CD4-positive, alpha-beta memory T cell (primary cell): ENCODE measurements around the gene PLK5. TPM values are rescaled to one million over a fixed set of nuclear protein-coding genes. Genes with fewer than 3 reads are reported as not detected.

Experiments used
- CTCF ChIA-PET: fragments of 350-600 bp; sonication (Branson Sonifier 250); formaldehyde crosslinking; loops from one replicate; lab custom pipeline; 2021; ENCODE audit warnings: inconsistent platforms; ENCODE audit not compliant: partially characterized antibody; lab: Charles Lee
- POLR2A ChIA-PET: fragments of 350-600 bp; sonication (Branson Sonifier 250); formaldehyde crosslinking; loops from one replicate; lab custom pipeline; 2021; ENCODE audit not compliant: partially characterized antibody; lab: Charles Lee
- DNase-seq, 5 donors: peaks; one replicate each; pipeline versions ENCODE4 v3.0.0 to v3.0.0-alpha.2; 2020 to 2022; ENCODE audit warnings: mixed read lengths in 1 of 5
- H3K27ac ChIP-seq: one replicate; pipeline ENCODE4 v1.7.0; 2013; ENCODE audit warnings: low read depth, low read length
- H3K27me3 ChIP-seq: 2 replicates; pipeline ENCODE4 v1.7.0; 2013; ENCODE audit warnings: mild to moderate bottlenecking, low read length, moderate library complexity; ENCODE audit not compliant: insufficient read depth
- H3K36me3 ChIP-seq: 2 replicates; pipeline ENCODE4 v1.7.0; 2013; ENCODE audit warnings: mild to moderate bottlenecking, low read length, moderate library complexity; ENCODE audit not compliant: insufficient read depth
- H3K4me1 ChIP-seq: 2 replicates; pipeline ENCODE4 v1.7.0; 2013; ENCODE audit warnings: mild to moderate bottlenecking, low read length, moderate library complexity; ENCODE audit not compliant: insufficient read depth
- H3K4me3 ChIP-seq, 2 donors: one replicate each; pipeline ENCODE4 v1.7.0; 2013; ENCODE audit warnings: low read length in 2 of 2, mild to moderate bottlenecking in 1 of 2
- H3K9me3 ChIP-seq, 2 donors: one replicate each; pipeline ENCODE4 v1.7.0; 2013; ENCODE audit warnings: low read length in 2 of 2, control low read depth in 1 of 2; ENCODE audit not compliant: control insufficient read depth in 1 of 2
- H3K27ac Mint-ChIP-seq, 7 donors: one replicate each; pipeline ENCODE4 v1.8.0; 2020 to 2021; ENCODE audit warnings: mixed read lengths in 7 of 7, mild to moderate bottlenecking in 6 of 7, inconsistent platforms in 3 of 7, moderate library complexity in 3 of 7
- H3K27me3 Mint-ChIP-seq, 2 donors: one replicate each; pipeline ENCODE4 v1.8.0; 2020 to 2021; ENCODE audit warnings: mixed read lengths in 2 of 2
- H3K36me3 Mint-ChIP-seq, 2 donors: one replicate each; pipeline ENCODE4 v1.8.0; 2020 to 2021; ENCODE audit warnings: mixed read lengths in 2 of 2, inconsistent platforms in 1 of 2, mild to moderate bottlenecking in 1 of 2
- H3K4me1 Mint-ChIP-seq, 4 donors: one replicate each; pipeline ENCODE4 v1.8.0; 2020 to 2021; ENCODE audit warnings: mixed read lengths in 4 of 4, mild to moderate bottlenecking in 1 of 4
- H3K4me3 Mint-ChIP-seq, 8 donors: one replicate each; pipeline ENCODE4 v1.8.0; 2020 to 2021; ENCODE audit warnings: mixed read lengths in 8 of 8, mild to moderate bottlenecking in 7 of 8, moderate library complexity in 6 of 8, inconsistent platforms in 3 of 8
- H3K9me3 Mint-ChIP-seq, 8 donors: one replicate each; pipeline ENCODE4 v1.8.0; 2020 to 2021; ENCODE audit warnings: mixed read lengths in 8 of 8, mild to moderate bottlenecking in 5 of 8, inconsistent platforms in 3 of 8, moderate library complexity in 1 of 8
- intact Hi-C: fragments of 100-400 bp; cut with micrococcal nuclease; formaldehyde crosslinking; loops from one replicate; pipeline ENCODE4 v1.15.1; 2023
- polyA plus RNA-seq, 2 donors: library from polyadenylated mRNA; unstranded; fragments of 300-500 nt; fragmentation: Illumina TruSeq; gene quantifications; one replicate each; pipeline ENCODE4 v1.2.3, GENCODE V29; 2021
- total RNA-seq, 2 experiments: library from RNA; stranded (reverse); gene quantifications; one replicate each; pipeline ENCODE4 v1.2.3, GENCODE V29; 2021

PLK5 gene
- total and polyA plus RNA-seq, 4 experiments from 2014 or later, result not detected

DNA sequence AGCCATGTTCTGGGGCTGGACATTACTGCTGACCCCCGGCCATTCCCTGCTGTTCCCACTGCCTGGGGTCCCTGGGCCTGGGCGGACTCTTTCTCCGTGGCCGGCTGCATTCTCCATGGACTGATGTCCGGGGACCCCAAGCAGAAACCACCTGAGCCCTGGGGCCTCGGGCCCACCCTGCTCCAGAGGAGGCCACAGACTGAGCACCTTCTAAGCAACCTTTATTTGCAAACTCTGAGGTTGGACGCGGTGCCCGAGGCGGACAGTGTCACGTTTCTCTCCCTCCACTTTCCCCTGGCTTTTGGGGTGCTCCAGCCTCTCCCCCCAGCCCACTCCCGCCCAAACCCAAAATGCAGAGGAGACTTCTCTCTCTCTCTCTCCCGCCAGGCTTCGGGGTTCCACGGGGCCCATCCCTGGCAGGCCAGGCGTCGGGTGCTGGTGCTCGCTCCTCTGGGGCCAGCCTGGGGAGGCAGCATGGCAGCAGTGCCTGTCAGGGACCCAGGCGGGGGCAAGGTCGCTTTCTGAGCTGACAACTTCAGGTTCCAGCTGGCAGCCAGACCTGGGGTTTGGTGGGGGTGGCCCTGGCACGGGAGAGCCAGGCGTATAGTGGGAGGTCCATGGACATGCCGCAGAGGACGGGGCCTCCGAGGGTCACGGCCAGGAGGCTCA lies 42.5 kb upstream of the PLK5 start:
- Histone ChIP-seq H3K4me1 (peaks cover 14% of the 10 kb centered on the region), H3K27ac (no peak overlapping the region), H3K36me3 (no peaks in the 10 kb centered on the region), H3K27me3 (no peaks in the 10 kb centered on the region), H3K9me3 (no peaks in the 10 kb centered on the region), H3K4me3 (no peak overlapping the region)
- DNase-seq, result peak in 1 of 5 donors; percentile 33
- Mint-ChIP-seq H3K9me3 (no peaks in the 10 kb centered on the region), H3K27ac (no peak overlapping the region), H3K27me3 (no peaks in the 10 kb centered on the region), H3K4me1 (peaks cover 6 to 27% (median 14%) of the 10 kb centered on the region in 4 donors), H3K4me3 (no peak overlapping the region), H3K36me3 (peaks cover 4 to 7% of the 10 kb centered on the region in 2 donors)
- ChIA-PET CTCF (no interaction called here), POLR2A (no interaction called here)
- intact Hi-C loops, result no loop called here

DNA sequence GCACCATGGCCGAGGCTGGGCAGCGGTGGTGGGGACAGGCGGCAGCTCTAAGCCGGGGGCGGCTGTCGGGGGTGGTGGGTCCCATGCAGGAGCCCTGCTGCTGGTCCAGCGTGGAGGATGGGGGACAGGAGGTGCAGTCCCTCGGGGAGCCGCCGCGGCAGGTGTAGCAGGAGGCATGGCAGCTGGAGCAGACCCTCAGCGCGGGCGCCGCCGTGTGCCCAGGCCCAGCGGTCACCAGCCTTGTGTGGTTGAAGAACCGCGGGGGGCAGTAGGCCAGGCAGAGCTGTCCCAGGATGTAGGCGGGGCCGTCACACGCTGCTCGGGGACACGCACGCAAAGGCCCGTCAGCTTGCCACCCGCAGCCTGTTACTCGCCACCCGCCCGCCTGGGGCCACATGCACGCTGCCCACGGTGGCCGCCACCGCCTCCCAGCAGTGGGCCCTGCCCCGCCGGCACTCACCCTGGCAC lies 42.0 kb upstream of the PLK5 start:
- H3K36me3 ChIP-seq, result no peaks in the 10 kb centered on the region
- H3K27me3 ChIP-seq, result no peaks in the 10 kb centered on the region
- POLR2A ChIA-PET, result no interaction called here
- no peak overlapping the region for H3K4me3 ChIP-seq
- DNase-seq, result peak in 1 of 5 donors; percentile 16
- Mint-ChIP-seq H3K9me3 (no peaks in the 10 kb centered on the region), H3K4me3 (no peak overlapping the region), H3K36me3 (peaks cover 4 to 7% of the 10 kb centered on the region in 2 donors), H3K27ac (no peak overlapping the region), H3K27me3 (no peaks in the 10 kb centered on the region), H3K4me1 (peaks cover 6 to 23% (median 14%) of the 10 kb centered on the region in 4 donors)
- CTCF ChIA-PET, result no interaction called here
- no peak overlapping the region for H3K27ac ChIP-seq
- H3K9me3 ChIP-seq, result no peaks in the 10 kb centered on the region
- peaks cover 14% of the 10 kb centered on the region for H3K4me1 ChIP-seq
- intact Hi-C loops, result no loop called here

DNA sequence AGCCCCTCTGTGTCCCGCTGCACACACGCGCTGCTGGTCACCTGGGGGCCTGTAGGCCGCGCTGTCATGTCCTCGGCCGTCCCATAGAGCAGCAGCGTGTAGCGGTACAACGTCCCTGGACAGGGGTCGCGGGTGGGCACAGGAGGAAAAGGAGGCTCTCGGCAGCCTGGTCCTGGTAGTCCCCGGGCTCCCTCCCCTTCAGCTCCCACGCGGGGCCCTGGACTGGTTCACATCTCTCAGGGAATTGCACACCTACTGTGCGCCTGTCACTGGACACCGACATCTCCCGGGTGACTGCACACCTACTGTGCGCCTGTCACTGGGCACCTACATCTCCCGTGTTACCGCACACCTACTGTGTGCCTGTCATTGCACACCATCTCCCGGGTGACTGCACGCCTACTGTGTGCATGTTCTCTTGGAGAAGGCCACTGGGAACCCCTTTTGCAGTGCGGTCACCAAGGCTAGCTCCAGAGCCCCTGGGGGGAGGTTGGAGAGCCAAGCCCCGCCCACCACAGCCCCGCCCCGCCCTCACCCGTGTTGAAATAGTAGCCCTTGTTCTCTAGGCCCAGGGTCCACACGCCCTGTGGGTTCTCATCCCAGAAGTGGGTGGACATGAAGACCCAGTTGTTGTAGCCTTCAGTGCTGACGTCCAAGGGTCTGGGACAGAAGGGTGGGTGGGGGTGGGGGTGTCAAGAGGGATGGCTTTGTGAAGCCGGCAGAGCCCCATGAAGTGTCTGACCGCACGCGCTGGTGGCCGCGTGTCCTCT lies 41.3 kb upstream of the PLK5 start:
- peak in 1 of 5 donors; percentile 12 for DNase-seq
- CTCF ChIA-PET, result no interaction called here
- H3K27ac ChIP-seq, result no peak overlapping the region
- H3K27me3 Mint-ChIP-seq, result no peaks in the 10 kb centered on the region
- POLR2A ChIA-PET, result no interaction called here
- intact Hi-C loops, result no loop called here
- no peaks in the 10 kb centered on the region for H3K36me3 ChIP-seq
- peaks cover 9% of the 10 kb centered on the region for H3K4me1 ChIP-seq
- H3K9me3 Mint-ChIP-seq, result no peaks in the 10 kb centered on the region
- H3K9me3 ChIP-seq, result no peaks in the 10 kb centered on the region
- peaks cover 4 to 17% (median 9%) of the 10 kb centered on the region in 4 donors for H3K4me1 Mint-ChIP-seq
- H3K27me3 ChIP-seq, result no peaks in the 10 kb centered on the region
- no peak overlapping the region for H3K4me3 ChIP-seq
- peaks cover 4 to 5% of the 10 kb centered on the region in 2 donors for H3K36me3 Mint-ChIP-seq
- H3K4me3 Mint-ChIP-seq, result no peak overlapping the region
- no peak overlapping the region for H3K27ac Mint-ChIP-seq

DNA sequence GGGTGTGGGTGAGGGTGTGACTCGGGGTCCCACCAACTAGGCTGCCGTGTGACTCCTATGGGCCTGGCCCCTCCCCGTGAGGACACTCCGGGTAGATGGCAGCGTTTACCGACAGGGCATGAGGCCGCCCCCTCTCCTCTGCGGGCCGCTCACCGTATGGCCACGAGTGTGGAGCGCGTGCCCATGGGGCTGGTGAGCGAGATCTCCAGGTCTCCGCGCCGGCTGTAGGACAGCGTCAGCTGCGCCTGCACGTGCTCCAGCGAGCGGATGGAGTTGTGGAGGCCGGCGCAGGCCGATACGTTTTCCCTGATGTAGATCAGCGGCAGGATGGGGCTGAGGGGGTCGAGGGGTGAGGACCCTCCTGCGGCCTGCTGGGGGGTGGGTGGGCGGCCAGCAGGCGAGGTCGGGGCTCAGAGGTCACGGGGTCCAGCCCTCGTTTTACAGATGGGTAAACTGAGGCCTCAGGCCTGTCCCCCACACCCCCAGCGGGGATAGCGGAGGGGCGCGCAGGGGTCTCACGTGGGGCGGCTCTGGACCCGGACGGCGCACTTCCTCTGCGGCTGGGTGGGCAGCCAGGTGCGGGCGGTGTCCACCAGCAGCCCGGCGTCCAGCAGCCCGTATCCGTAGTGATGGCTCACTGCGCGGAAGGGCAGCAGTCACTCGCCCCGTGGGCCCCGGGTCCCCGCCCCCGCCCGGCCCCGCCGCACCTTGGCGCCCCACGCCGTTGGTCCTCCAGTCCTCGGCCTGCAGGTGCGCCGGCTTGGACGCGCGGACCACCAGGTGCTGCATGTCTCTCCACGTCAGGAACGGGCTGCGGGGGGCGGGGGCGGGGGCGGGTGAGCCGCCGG lies 40.5 kb upstream of the PLK5 start:
- Histone ChIP-seq H3K27ac (no peak overlapping the region), H3K4me3 (no peak overlapping the region), H3K4me1 (peaks cover 3% of the 10 kb centered on the region), H3K36me3 (no peaks in the 10 kb centered on the region), H3K9me3 (no peaks in the 10 kb centered on the region), H3K27me3 (no peaks in the 10 kb centered on the region)
- Mint-ChIP-seq H3K27me3 (no peaks in the 10 kb centered on the region), H3K4me1 (peaks cover 4 to 10% (median 5%) of the 10 kb centered on the region in 4 donors), H3K36me3 (peaks cover 4% of the 10 kb centered on the region in 2 donors), H3K27ac (no peak overlapping the region), H3K9me3 (no peaks in the 10 kb centered on the region), H3K4me3 (no peak overlapping the region)
- POLR2A ChIA-PET, result no interaction called here
- intact Hi-C loops, result no loop called here
- DNase-seq, result peak in 1 of 5 donors; percentile 13
- CTCF ChIA-PET, result no interaction called here

DNA sequence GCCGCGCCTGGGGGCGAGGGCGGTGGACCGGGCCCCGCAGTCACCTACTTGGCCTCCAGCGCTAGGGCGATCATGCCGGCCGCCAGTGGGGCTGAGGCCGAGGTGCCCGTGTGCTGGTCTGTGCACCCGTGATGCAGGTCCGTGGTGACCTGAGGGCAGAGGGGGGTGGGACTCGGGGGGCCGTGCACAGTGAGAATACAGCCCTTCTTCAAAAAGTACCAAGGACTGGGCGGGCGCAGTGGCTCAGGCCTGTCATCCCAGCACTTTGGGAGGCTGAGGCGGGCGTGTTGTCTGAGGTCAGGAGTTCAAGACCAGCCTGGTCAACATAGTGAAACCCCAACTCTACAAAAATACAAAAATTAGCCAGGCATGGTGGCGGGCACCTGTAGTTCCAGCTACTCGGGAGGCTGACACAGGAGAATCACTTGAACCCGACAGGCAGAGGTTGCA lies 39.9 kb upstream of the PLK5 start:
- POLR2A ChIA-PET, result no interaction called here
- H3K4me3 ChIP-seq, result no peak overlapping the region
- DNase-seq, result no peak
- Mint-ChIP-seq H3K4me3 (no peak overlapping the region), H3K27ac (no peak overlapping the region), H3K27me3 (no peaks in the 10 kb centered on the region), H3K4me1 (peaks cover 3 to 7% (median 4%) of the 10 kb centered on the region in 4 donors), H3K9me3 (no peaks in the 10 kb centered on the region), H3K36me3 (peaks cover 2% of the 10 kb centered on the region in 2 donors)
- H3K4me1 ChIP-seq, result no peaks in the 10 kb centered on the region
- H3K27ac ChIP-seq, result no peak overlapping the region
- no peaks in the 10 kb centered on the region for H3K27me3 ChIP-seq
- no peaks in the 10 kb centered on the region for H3K36me3 ChIP-seq
- no peaks in the 10 kb centered on the region for H3K9me3 ChIP-seq
- intact Hi-C loops, result no loop called here
- CTCF ChIA-PET, result no interaction called here

DNA sequence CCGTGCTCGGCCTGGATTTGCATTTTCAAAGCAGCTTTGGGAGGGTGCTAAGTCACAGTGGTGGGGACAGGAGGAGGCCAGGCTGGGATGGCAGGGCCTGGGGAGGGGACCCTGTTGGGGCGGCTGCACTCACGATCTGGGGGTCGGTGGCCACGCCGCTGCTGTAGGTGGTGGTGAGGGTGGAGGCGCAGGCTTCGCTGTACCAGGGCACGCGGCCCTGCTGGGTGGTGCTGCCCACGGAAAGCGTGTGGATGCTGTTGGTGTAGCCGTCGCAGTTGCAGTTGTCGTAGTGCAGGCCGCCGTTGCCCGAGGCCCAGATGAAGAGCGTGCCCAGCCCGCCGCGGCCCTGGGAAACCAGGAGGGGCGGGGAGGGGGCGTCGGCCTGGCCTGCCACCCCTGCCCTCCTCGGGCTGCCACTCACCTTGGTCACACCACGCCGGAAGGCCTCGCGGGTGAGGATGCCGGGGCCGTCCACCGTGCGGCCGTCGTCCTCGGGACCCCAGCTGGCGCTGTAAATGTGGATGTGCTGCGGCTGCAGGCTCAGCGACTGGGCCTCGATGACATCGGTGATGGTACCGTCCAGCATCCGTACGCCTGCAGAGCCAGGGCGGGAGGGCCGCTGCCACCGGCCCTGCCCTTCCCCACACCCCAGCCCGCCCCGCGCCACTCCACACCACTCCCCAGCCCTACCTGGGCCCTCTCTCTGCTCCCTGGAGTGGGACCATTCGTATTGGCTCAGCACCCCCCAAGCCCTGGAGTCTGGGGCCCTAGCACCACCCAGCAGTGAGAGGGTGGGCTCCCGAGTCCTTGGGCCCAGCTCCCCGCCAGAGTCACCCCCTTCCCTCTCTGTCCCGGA lies 36.9 kb upstream of the PLK5 start:
- Histone ChIP-seq H3K4me3 (no peak overlapping the region), H3K27me3 (no peaks in the 10 kb centered on the region), H3K4me1 (peaks cover 15% of the 10 kb centered on the region), H3K9me3 (no peaks in the 10 kb centered on the region), H3K27ac (no peak overlapping the region), H3K36me3 (no peaks in the 10 kb centered on the region)
- intact Hi-C loops, result no loop called here
- H3K27me3 Mint-ChIP-seq, result peaks cover 0 to 3% of the 10 kb centered on the region in 2 donors
- no peak overlapping the region for H3K4me3 Mint-ChIP-seq
- H3K9me3 Mint-ChIP-seq, result peaks cover 0 to 1% (median 0%) of the 10 kb centered on the region in 8 donors
- CTCF ChIA-PET, result no interaction called here
- peaks cover 0 to 3% of the 10 kb centered on the region in 2 donors for H3K36me3 Mint-ChIP-seq
- peaks cover 3 to 17% (median 10%) of the 10 kb centered on the region in 4 donors for H3K4me1 Mint-ChIP-seq
- POLR2A ChIA-PET, result interaction anchor here (1.6 kb wide), 1 partner anchor 18 kb away, joined by 3 read pairs; no protein-coding TSS in a partner anchor
- peak in 1 of 5 donors; percentile 16 for DNase-seq
- no peak overlapping the region for H3K27ac Mint-ChIP-seq
